H9 (cell line): ENCODE results near the gene GSG1L. TPM values are rescaled to one million over a fixed set of nuclear protein-coding genes. Genes with fewer than 3 reads are reported as not detected.

Experiments
- DNase-seq: peaks from one replicate; pipeline ENCODE4 v3.0.0-alpha.2; 2017
- H2AFZ ChIP-seq: one replicate; pipeline ENCODE4 v1.6.1; 2013; ENCODE audit warnings: mild to moderate bottlenecking, low read length, control low read depth, moderate library complexity
- H2AK5ac ChIP-seq: 2 replicates; pipeline ENCODE4 v1.6.1; 2013; ENCODE audit warnings: low read length, control low read depth, mixed read lengths; ENCODE audit not compliant: insufficient read length
- H2BK120ac ChIP-seq: one replicate; pipeline ENCODE4 v1.6.1; 2013; ENCODE audit warnings: low read depth, mild to moderate bottlenecking, low read length, control low read depth, inconsistent platforms; ENCODE audit not compliant: poor library complexity, severe bottlenecking
- H2BK12ac ChIP-seq: 2 replicates; pipeline ENCODE4 v1.6.1; 2013; ENCODE audit warnings: low read length, control low read depth, mixed read lengths, low read depth; ENCODE audit not compliant: insufficient read length
- H2BK15ac ChIP-seq: 2 replicates; pipeline ENCODE4 v1.6.1; 2013; ENCODE audit warnings: low read depth, low read length, control low read depth
- H2BK20ac ChIP-seq: one replicate; pipeline ENCODE4 v1.6.1; 2013; ENCODE audit warnings: low read depth, mild to moderate bottlenecking, low read length, control low read depth, inconsistent platforms; ENCODE audit not compliant: poor library complexity, severe bottlenecking
- H2BK5ac ChIP-seq: 2 replicates; pipeline ENCODE4 v1.6.1; 2013; ENCODE audit warnings: low read length, control low read depth, mixed read lengths; ENCODE audit not compliant: insufficient read length
- H3K14ac ChIP-seq: 2 replicates; pipeline ENCODE4 v1.6.1; 2013; ENCODE audit warnings: low read length, control low read depth; ENCODE audit not compliant: insufficient read depth
- H3K18ac ChIP-seq: 2 replicates; pipeline ENCODE4 v1.6.1; 2013; ENCODE audit warnings: low read depth, mild to moderate bottlenecking, mixed read lengths, low read length, control low read depth; ENCODE audit not compliant: insufficient read length
- H3K23ac ChIP-seq: 2 replicates; pipeline ENCODE4 v1.6.1; 2013; ENCODE audit warnings: low read length, control low read depth, mixed read lengths, low read depth; ENCODE audit not compliant: insufficient read length
- H3K23me2 ChIP-seq: 2 replicates; pipeline ENCODE4 v1.6.1; 2013; ENCODE audit warnings: low read depth, mild to moderate bottlenecking, mixed read lengths, low read length, control low read depth; ENCODE audit not compliant: insufficient read length, poor library complexity, severe bottlenecking
- H3K27ac ChIP-seq: 2 replicates; pipeline ENCODE4 v1.5.1; 2013; ENCODE audit warnings: low read length, control low read depth, mixed read lengths, low read depth; ENCODE audit not compliant: insufficient read length
- H3K27me3 ChIP-seq: 2 replicates; pipeline ENCODE4 v1.6.1; 2013; ENCODE audit warnings: low read length, control low read depth, inconsistent platforms; ENCODE audit not compliant: insufficient read depth
- H3K4ac ChIP-seq: 2 replicates; pipeline ENCODE4 v1.6.1; 2013; ENCODE audit warnings: low read depth, mild to moderate bottlenecking, control low read depth, inconsistent platforms, low read length, moderate library complexity
- H3K4me1 ChIP-seq: 2 replicates; pipeline ENCODE4 v1.6.1; 2013; ENCODE audit warnings: low read length, control low read depth, inconsistent platforms; ENCODE audit not compliant: insufficient read depth
- H3K4me2 ChIP-seq: 2 replicates; pipeline ENCODE4 v1.6.1; 2013; ENCODE audit warnings: low read length, control low read depth, mixed read lengths; ENCODE audit not compliant: insufficient read length, insufficient read depth
- H3K56ac ChIP-seq: 2 replicates; pipeline ENCODE4 v1.6.1; 2013; ENCODE audit warnings: low read depth, mild to moderate bottlenecking, mixed read lengths, low read length, control low read depth; ENCODE audit not compliant: insufficient read length
- H3K79me1 ChIP-seq: 2 replicates; pipeline ENCODE4 v1.6.1; 2013; ENCODE audit warnings: low read depth, mild to moderate bottlenecking, moderate library complexity, low read length, control low read depth, inconsistent platforms; ENCODE audit not compliant: insufficient read depth, poor library complexity, severe bottlenecking
- H3K79me2 ChIP-seq: 2 replicates; pipeline ENCODE4 v1.6.1; 2013; ENCODE audit warnings: low read length, control low read depth, inconsistent platforms; ENCODE audit not compliant: insufficient read depth
- H3K9ac ChIP-seq: 2 replicates; pipeline ENCODE4 v1.6.1; 2013; ENCODE audit warnings: low read length, control low read depth, mixed read lengths; ENCODE audit not compliant: insufficient read length; ENCODE audit errors: extremely low read depth
- H3K9me3 ChIP-seq: one replicate; pipeline ENCODE4 v1.6.1; 2013; ENCODE audit warnings: low read depth, low read length, inconsistent platforms; ENCODE audit not compliant: control insufficient read depth
- H3T11ph ChIP-seq: one replicate; pipeline ENCODE4 v1.6.1; 2013; ENCODE audit warnings: mild to moderate bottlenecking, low read length, control low read depth, inconsistent platforms
- H4K20me1 ChIP-seq: one replicate; pipeline ENCODE4 v1.6.1; 2013; ENCODE audit not compliant: control insufficient read depth, insufficient read length, insufficient read depth
- H4K5ac ChIP-seq: 2 replicates; pipeline ENCODE4 v1.6.1; 2013; ENCODE audit warnings: low read depth, mild to moderate bottlenecking, mixed read lengths, low read length, control low read depth; ENCODE audit not compliant: insufficient read length
- H4K8ac ChIP-seq: replicated peaks from 2 replicates; pipeline ENCODE4 v1.6.1; 2013; ENCODE audit warnings: low read length, control low read depth, mixed read lengths, low read depth; ENCODE audit not compliant: insufficient read length
- H4K91ac ChIP-seq: 2 replicates; pipeline ENCODE4 v1.6.1; 2013; ENCODE audit warnings: low read depth, mild to moderate bottlenecking, moderate library complexity, mixed read lengths, low read length, control low read depth; ENCODE audit not compliant: insufficient read length
- H3K27ac Mint-ChIP-seq, 3 experiments: 2 replicates in 2 of 3; 3 replicates in 1 of 3; pipeline ENCODE4 v1.8.0; 2020 to 2021; ENCODE audit warnings: mixed read lengths in 3 of 3, mild to moderate bottlenecking in 1 of 3, moderate library complexity in 1 of 3
- H3K27me3 Mint-ChIP-seq: 2 replicates; pipeline ENCODE4 v1.8.0; 2021; ENCODE audit warnings: low read depth, mild to moderate bottlenecking, moderate library complexity, mixed read lengths
- H3K36me3 Mint-ChIP-seq, 3 experiments: 2 replicates in 2 of 3; 3 replicates in 1 of 3; pipeline ENCODE4 v1.8.0; 2020 to 2021; ENCODE audit warnings: low read depth in 3 of 3, mixed read lengths in 3 of 3; ENCODE audit not compliant: insufficient read depth in 1 of 3
- H3K4me1 Mint-ChIP-seq, 2 experiments: 2 replicates each; pipeline ENCODE4 v1.8.0; 2020; ENCODE audit warnings: mixed read lengths in 2 of 2
- H3K4me3 Mint-ChIP-seq, 2 experiments: 2 replicates in 1 of 2; 3 replicates in 1 of 2; pipeline ENCODE4 v1.8.0; 2020 to 2021; ENCODE audit warnings: mild to moderate bottlenecking in 2 of 2, mixed read lengths in 2 of 2, moderate library complexity in 1 of 2
- H3K9me3 Mint-ChIP-seq, 2 experiments: 2 replicates in 1 of 2; 3 replicates in 1 of 2; pipeline ENCODE4 v1.8.0; 2020; ENCODE audit warnings: mild to moderate bottlenecking in 2 of 2, mixed read lengths in 2 of 2, moderate library complexity in 1 of 2
- WGBS: extraction: QIAGEN DNeasy Blood & Tissue Kit; methylation state at CpG from one replicate; pipeline ENCODE4 v1.1.7; 2013; ENCODE audit warnings: missing lambda C conversion rate, low lambda C conversion rate, mixed read lengths; ENCODE audit not compliant: insufficient read length; ENCODE audit errors: extremely low coverage; 5-methylcytosine and 5-hydroxymethylcytosine counted together
- total RNA-seq: library from RNA; stranded (reverse); gene quantifications from 2 replicates; pipeline ENCODE4 v1.2.1, GENCODE V29; 2021
- TF ChIP-seq, protein P1 (sequence below): fragments of 200-600 bp; sonication (generic); conservative IDR thresholded peaks from 3 replicates; pipeline ENCODE4 v1.8.0; 2021; ENCODE audit warnings: antibody characterized with exemption, mild to moderate bottlenecking

The GSG1L gene
- total RNA-seq, 1 experiment from 2014 or later: 0.35 TPM

- H3K79me1 ChIP-seq: no peaks in the 10 kb centered on the region
- H3K27me3 Mint-ChIP-seq: peaks cover 29% of the 10 kb centered on the region
- H3K27me3 ChIP-seq: no peaks in the 10 kb centered on the region; the same call in 1 of the 2 replicates
- H3K4me2 ChIP-seq: no peak overlapping the region
- H3K23me2 ChIP-seq: no peaks in the 10 kb centered on the region
- H3K9me3 ChIP-seq: no peaks in the 10 kb centered on the region
- H3K9me3 Mint-ChIP-seq: no peaks in the 10 kb centered on the region; a peak in 1 of 5 replicates
- H3K4me1 ChIP-seq: no peaks in the 10 kb centered on the region
- H2BK5ac ChIP-seq: no peak overlapping the region
- no peak overlapping the region for H2BK120ac ChIP-seq
- no peak overlapping the region for H3K56ac ChIP-seq
- TF ChIP-seq, protein P1, sequence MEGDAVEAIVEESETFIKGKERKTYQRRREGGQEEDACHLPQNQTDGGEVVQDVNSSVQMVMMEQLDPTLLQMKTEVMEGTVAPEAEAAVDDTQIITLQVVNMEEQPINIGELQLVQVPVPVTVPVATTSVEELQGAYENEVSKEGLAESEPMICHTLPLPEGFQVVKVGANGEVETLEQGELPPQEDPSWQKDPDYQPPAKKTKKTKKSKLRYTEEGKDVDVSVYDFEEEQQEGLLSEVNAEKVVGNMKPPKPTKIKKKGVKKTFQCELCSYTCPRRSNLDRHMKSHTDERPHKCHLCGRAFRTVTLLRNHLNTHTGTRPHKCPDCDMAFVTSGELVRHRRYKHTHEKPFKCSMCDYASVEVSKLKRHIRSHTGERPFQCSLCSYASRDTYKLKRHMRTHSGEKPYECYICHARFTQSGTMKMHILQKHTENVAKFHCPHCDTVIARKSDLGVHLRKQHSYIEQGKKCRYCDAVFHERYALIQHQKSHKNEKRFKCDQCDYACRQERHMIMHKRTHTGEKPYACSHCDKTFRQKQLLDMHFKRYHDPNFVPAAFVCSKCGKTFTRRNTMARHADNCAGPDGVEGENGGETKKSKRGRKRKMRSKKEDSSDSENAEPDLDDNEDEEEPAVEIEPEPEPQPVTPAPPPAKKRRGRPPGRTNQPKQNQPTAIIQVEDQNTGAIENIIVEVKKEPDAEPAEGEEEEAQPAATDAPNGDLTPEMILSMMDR: no peak
- H3K27ac Mint-ChIP-seq: no peak overlapping the region
- peaks cover 4 to 5% of the 10 kb centered on the region in 2 experiments; a peak in 1 of 4 replicates for H3K4me1 Mint-ChIP-seq
- H3K14ac ChIP-seq: no peak overlapping the region
- no peak overlapping the region for H3K4me3 Mint-ChIP-seq
- H3K9ac ChIP-seq: no peak overlapping the region
- no peak overlapping the region for H2BK15ac ChIP-seq
- H4K20me1 ChIP-seq: no peaks in the 10 kb centered on the region
- H3K18ac ChIP-seq: no peak overlapping the region
- H4K5ac ChIP-seq: no peak overlapping the region
- no peak overlapping the region for H2BK20ac ChIP-seq
- no peak overlapping the region for H2AFZ ChIP-seq
- H3K36me3 Mint-ChIP-seq: no peaks in the 10 kb centered on the region
- no peak overlapping the region for H3T11ph ChIP-seq
- H3K23ac ChIP-seq: no peak overlapping the region
- H4K91ac ChIP-seq: no peak overlapping the region
- no peak overlapping the region for H4K8ac ChIP-seq
- no CpG with 5 or more reads among the region's 31 CpGs for WGBS
- no peaks in the 10 kb centered on the region for H3K79me2 ChIP-seq
- H3K4ac ChIP-seq: no peak overlapping the region
- H3K27ac ChIP-seq: no peak overlapping the region
- H2BK12ac ChIP-seq: no peak overlapping the region
- no peak overlapping the region for H2AK5ac ChIP-seq
- DNase-seq: no peak
Observed at GRCh38 chr16:28069971-28070794, 6.7 kb upstream of the GSG1L start.
